ENCODE measurements around the gene NAA60. TPM values are rescaled to one million over a fixed set of nuclear protein-coding genes. Genes with fewer than 3 reads are reported as not detected.

NAA60 gene
- total RNA-seq, 1 experiment from 2014 or later = 57.5 TPM

DNA sequence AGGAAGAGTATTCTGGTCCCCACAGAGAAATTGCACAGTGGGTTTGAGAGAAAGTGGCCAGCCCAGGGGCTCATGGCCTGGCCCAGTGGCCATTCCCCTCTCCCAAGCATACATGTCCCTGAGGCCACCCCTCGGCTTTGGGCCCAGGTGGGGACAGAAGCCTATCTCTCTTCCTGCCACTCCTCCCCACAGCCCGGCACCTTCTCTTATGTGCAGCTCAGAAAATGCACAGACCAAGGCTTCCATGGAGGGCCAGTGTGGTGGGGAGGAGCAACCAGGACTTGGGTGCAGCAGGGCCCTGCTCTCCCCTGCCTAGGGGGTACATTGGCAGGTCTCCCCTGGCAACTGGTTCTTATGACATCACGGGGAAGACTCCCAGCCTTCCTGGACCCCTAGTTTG, 51.7 kb downstream of the NAA60 start, which contains the start of gene C16orf90:
Gene C16orf90, minus strand, starts transcription at position 314 of the 400 bp plus-strand sequence. Its CDS starts 68 bp downstream, at position 246.
- POLR2A ChIA-PET (ENCODE audit: unreplicated experiment) = no interaction called here
- Histone ChIP-seq H4K20me1 (ENCODE audit: insufficient read depth) (no peaks in the 10 kb centered on the region), H3K27me3 (ENCODE audit: insufficient read depth, low read depth) (no peaks in the 10 kb centered on the region), H3K27ac (no peak within 1 kb of the TSS), H3F3A (ENCODE audit: insufficient read depth, low read depth) (peaks cover 3% of the 10 kb centered on the region; the same call in 1 of the 2 replicates), H3K36me3 (ENCODE audit: low read depth) (no peaks in the 10 kb centered on the region), H3K4me2 (no peak within 1 kb of the TSS), H2AFZ (no peak within 1 kb of the TSS), H3K79me2 (ENCODE audit: low read depth) (no peaks in the 10 kb centered on the region), H3K4me1 (replicated peaks; ENCODE audit: insufficient read depth) (no peaks in the 10 kb centered on the region), H3K4me3 (no peak within 1 kb of the TSS), H3K9me2 (ENCODE audit: insufficient read depth) (no peaks in the 10 kb centered on the region), H3K9me3 (ENCODE audit: insufficient read depth, low read depth) (no peaks in the 10 kb centered on the region)
- BruUV-seq (replicated peaks) = no TSS peak
- CTCF ChIA-PET = no interaction called here
- DNase-seq = no peak
- intact Hi-C loops (cut with micrococcal nuclease; ENCODE audit: unreplicated experiment) = no loop called here
- TF ChIP-seq EZH2 (IDR thresholded peaks at IDR 0.05; ENCODE audit: low read depth) (no peak), CTCF (conservative IDR thresholded peaks at IDR 0.05) (no peak)

GRCh38 chr16:3496386-3496785, 52.9 kb downstream of the NAA60 start:
- Histone ChIP-seq H3F3A (ENCODE audit: insufficient read depth, low read depth) (peaks cover 3% of the 10 kb centered on the region; the same call in 1 of the 2 replicates), H4K20me1 (ENCODE audit: insufficient read depth) (no peaks in the 10 kb centered on the region), H3K27ac (no peak overlapping the region), H3K4me1 (replicated peaks; ENCODE audit: insufficient read depth) (no peaks in the 10 kb centered on the region), H3K4me2 (no peak overlapping the region), H2AFZ (no peak overlapping the region), H3K9me2 (ENCODE audit: insufficient read depth) (no peaks in the 10 kb centered on the region), H3K9me3 (ENCODE audit: insufficient read depth, low read depth) (no peaks in the 10 kb centered on the region), H3K4me3 (no peak overlapping the region), H3K79me2 (ENCODE audit: low read depth) (peaks cover 2% of the 10 kb centered on the region; the same call in 1 of the 2 replicates), H3K27me3 (ENCODE audit: insufficient read depth, low read depth) (no peaks in the 10 kb centered on the region), H3K36me3 (ENCODE audit: low read depth) (no peaks in the 10 kb centered on the region)
- ChIA-PET CTCF (no interaction called here), POLR2A (ENCODE audit: unreplicated experiment) (no interaction called here)
- no peak for TF ChIP-seq CTCF (conservative IDR thresholded peaks at IDR 0.05)
- no peak for TF ChIP-seq EZH2 (IDR thresholded peaks at IDR 0.05; ENCODE audit: low read depth)
- DNase-seq = no peak
- intact Hi-C loops (cut with micrococcal nuclease; ENCODE audit: unreplicated experiment) = no loop called here
- BruUV-seq (replicated peaks) = no TSS peak

GRCh38 chr16:3497771-3498170, 54.3 kb downstream of the NAA60 start:
- Histone ChIP-seq H3K79me2 (ENCODE audit: low read depth) (peaks cover 15% of the 10 kb centered on the region), H2AFZ (no peak overlapping the region), H3K4me1 (replicated peaks; ENCODE audit: insufficient read depth) (peaks cover 10% of the 10 kb centered on the region; the same call in 1 of the 2 replicates), H3K9me2 (ENCODE audit: insufficient read depth) (no peaks in the 10 kb centered on the region), H4K20me1 (ENCODE audit: insufficient read depth) (no peaks in the 10 kb centered on the region), H3K27ac (no peak overlapping the region), H3K36me3 (ENCODE audit: low read depth) (no peaks in the 10 kb centered on the region), H3K27me3 (ENCODE audit: insufficient read depth, low read depth) (no peaks in the 10 kb centered on the region), H3F3A (ENCODE audit: insufficient read depth, low read depth) (peaks cover 3% of the 10 kb centered on the region; the same call in 1 of the 2 replicates), H3K4me3 (no peak overlapping the region), H3K4me2 (no peak overlapping the region), H3K9me3 (ENCODE audit: insufficient read depth, low read depth) (no peaks in the 10 kb centered on the region)
- CTCF ChIA-PET = no interaction called here
- TF ChIP-seq EZH2 (IDR thresholded peaks at IDR 0.05; ENCODE audit: low read depth) (no peak), CTCF (conservative IDR thresholded peaks at IDR 0.05) (no peak)
- no TSS peak for BruUV-seq (replicated peaks)
- POLR2A ChIA-PET (ENCODE audit: unreplicated experiment) = no interaction called here
- intact Hi-C loops (cut with micrococcal nuclease; ENCODE audit: unreplicated experiment) = no loop called here
- DNase-seq = no peak

Data from PC-9 (cell line).